ENCODE results near the gene RPL35A. TPM values are rescaled to one million over a fixed set of nuclear protein-coding genes. Genes with fewer than 3 reads are reported as not detected.
"Not testable (repeated sequence)": the region's sequence is repeated elsewhere in the genome, so short reads cannot be mapped to it uniquely, and the experiment has no call there.

RPL35A gene
- total RNA-seq, 1 donor from 2014 or later, result 1,301 TPM

DNA sequence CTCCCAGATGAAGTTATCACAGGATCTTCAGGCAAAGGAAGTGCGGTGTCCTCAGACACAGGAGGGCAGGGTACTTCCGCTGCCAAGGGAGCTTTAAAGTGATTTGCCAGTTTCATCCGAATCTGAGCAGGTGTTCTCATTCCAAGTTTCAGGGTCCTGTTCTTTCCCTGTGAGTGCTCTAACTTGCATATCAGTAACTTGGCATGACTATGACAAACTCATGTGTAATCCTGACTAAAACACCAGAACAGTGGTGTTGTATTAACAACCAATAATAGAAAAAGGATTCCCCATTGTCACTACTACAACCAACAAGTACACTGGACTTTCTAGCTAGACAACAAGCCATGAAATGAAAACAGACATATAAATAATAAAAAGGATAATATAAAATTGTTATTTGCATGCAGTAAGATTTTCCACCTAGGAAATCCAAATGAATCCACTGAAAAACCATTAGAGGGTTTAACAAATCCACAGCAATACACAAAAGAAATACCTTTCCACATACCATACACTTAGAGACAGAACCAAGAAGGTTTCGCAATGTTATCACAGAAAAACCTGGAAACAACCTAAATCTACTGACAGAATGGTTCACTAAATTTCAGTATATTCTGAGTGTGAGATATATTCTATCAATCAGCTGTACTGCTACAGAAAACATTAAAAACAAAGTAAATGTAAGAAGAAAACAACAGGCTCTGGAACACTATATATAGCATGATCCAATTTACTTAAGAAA, 40.9 kb upstream of the RPL35A start:
- Mint-ChIP-seq H3K4me1 (ENCODE audit: unreplicated experiment) (peaks cover 13% of the 10 kb centered on the region), H3K27me3 (no peaks in the 10 kb centered on the region), H3K9me3 (no peaks in the 10 kb centered on the region), H3K4me3 (no peak overlapping the region), H3K27ac (no peak overlapping the region), H3K36me3 (no peaks in the 10 kb centered on the region)
- no peak for DNase-seq (ENCODE audit: extremely low spot score, unreplicated experiment)
- TF ChIP-seq, protein P1, sequence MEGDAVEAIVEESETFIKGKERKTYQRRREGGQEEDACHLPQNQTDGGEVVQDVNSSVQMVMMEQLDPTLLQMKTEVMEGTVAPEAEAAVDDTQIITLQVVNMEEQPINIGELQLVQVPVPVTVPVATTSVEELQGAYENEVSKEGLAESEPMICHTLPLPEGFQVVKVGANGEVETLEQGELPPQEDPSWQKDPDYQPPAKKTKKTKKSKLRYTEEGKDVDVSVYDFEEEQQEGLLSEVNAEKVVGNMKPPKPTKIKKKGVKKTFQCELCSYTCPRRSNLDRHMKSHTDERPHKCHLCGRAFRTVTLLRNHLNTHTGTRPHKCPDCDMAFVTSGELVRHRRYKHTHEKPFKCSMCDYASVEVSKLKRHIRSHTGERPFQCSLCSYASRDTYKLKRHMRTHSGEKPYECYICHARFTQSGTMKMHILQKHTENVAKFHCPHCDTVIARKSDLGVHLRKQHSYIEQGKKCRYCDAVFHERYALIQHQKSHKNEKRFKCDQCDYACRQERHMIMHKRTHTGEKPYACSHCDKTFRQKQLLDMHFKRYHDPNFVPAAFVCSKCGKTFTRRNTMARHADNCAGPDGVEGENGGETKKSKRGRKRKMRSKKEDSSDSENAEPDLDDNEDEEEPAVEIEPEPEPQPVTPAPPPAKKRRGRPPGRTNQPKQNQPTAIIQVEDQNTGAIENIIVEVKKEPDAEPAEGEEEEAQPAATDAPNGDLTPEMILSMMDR (conservative IDR thresholded peaks at IDR 0.05), result no peak

- no peak for DNase-seq (ENCODE audit: extremely low spot score, unreplicated experiment)
- Mint-ChIP-seq H3K9me3 (no peaks in the 10 kb centered on the region), H3K27ac (no peak overlapping the region)
Observed at GRCh38 chr3:197912741-197913476, 37.1 kb upstream of the RPL35A start.

DNA sequence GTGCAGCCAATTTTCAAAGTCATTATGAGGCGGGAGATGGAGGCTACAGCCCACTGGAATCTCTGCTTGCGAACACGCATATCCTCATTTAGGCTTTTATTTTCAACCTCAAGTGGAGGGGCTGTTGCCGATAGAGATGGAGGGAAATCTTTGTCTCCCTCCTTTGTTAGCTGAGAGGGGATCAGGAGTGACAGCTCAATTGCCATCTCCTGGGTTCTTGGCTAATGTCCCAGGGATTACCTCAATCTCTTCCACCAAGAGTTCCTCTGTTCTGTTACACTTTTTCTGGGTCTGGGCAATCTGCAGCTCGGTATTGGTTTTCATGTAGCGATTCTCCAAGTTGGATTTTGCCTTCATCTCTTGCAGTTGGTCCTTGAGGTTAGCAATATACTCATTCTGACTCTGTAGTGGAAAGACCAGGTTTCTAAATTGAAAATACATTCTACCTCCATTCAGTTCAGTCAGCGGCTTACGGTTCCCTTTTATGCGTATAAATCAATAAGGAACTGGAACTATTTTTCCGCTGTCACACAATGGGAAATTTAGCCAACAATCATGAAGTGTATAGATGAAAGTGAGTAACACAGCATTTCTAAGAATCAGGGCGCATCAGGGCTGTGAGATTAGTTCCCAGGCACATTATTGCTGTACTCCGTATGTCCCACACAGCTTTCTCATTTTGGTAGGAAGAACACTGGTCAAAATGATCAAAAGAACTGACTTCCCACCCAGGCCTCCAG, 36.2 kb upstream of the RPL35A start:
- Mint-ChIP-seq H3K4me1 (ENCODE audit: unreplicated experiment) (no peaks in the 10 kb centered on the region), H3K4me3 (no peak overlapping the region), H3K36me3 (peaks cover 5% of the 10 kb centered on the region), H3K27ac (no peak overlapping the region), H3K9me3 (no peaks in the 10 kb centered on the region), H3K27me3 (no peaks in the 10 kb centered on the region)
- no peak for DNase-seq (ENCODE audit: extremely low spot score, unreplicated experiment)
- TF ChIP-seq, protein P1 (conservative IDR thresholded peaks at IDR 0.05), result no peak

More at GRCh38 chr3:197912741-197913476, 37.1 kb upstream of the RPL35A start:
- TF ChIP-seq, protein P1 (conservative IDR thresholded peaks at IDR 0.05), result no peak
- no peak overlapping the region for H3K4me3 Mint-ChIP-seq
- H3K4me1 Mint-ChIP-seq (ENCODE audit: unreplicated experiment), result no peaks in the 10 kb centered on the region
- no peaks in the 10 kb centered on the region for H3K27me3 Mint-ChIP-seq
- H3K36me3 Mint-ChIP-seq, result peaks cover 5% of the 10 kb centered on the region

GRCh38 chr3:197921429-197922275, 28.3 kb upstream of the RPL35A start:
- not testable (repeated sequence) for H3K36me3 Mint-ChIP-seq; H3K4me3 Mint-ChIP-seq; DNase-seq (ENCODE audit: extremely low spot score, unreplicated experiment)

DNA sequence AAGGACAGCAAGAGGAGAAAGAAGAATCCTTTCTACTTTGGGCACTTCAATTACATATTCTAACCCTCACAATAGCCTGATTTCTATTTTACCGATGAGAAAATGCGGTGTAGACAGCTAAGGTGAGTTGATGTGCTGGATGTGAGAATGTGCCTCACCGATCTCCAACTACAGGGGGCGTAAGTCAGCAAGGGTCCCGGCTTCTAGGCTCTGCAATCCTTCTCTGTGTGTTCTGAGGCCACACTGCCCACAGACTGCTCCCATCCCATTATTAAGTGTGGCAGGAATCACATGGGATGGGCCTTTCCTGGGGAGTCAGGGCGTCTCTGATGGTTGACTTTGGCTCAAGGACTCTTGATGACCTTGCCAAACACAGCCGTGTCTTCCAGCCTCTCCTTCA, 23.6 kb upstream of the RPL35A start:
- H3K4me1 Mint-ChIP-seq (ENCODE audit: unreplicated experiment), result no peaks in the 10 kb centered on the region
- TF ChIP-seq, protein P1 (conservative IDR thresholded peaks at IDR 0.05), result peak; percentile 59
- no peak for DNase-seq (ENCODE audit: extremely low spot score, unreplicated experiment)
- H3K27ac Mint-ChIP-seq, result no peak overlapping the region
- H3K4me3 Mint-ChIP-seq, result no peak overlapping the region
- peaks cover 8% of the 10 kb centered on the region for H3K36me3 Mint-ChIP-seq
- H3K27me3 Mint-ChIP-seq, result no peaks in the 10 kb centered on the region
- H3K9me3 Mint-ChIP-seq, result no peaks in the 10 kb centered on the region

More at GRCh38 chr3:197921429-197922275, 28.3 kb upstream of the RPL35A start:
- not testable (repeated sequence) for H3K27ac Mint-ChIP-seq; H3K4me1 Mint-ChIP-seq (ENCODE audit: unreplicated experiment); H3K9me3 Mint-ChIP-seq; H3K27me3 Mint-ChIP-seq

GRCh38 chr3:197927578-197927977, 22.4 kb upstream of the RPL35A start:
- H3K4me3 Mint-ChIP-seq; H3K9me3 Mint-ChIP-seq; H3K4me1 Mint-ChIP-seq (ENCODE audit: unreplicated experiment); H3K27ac Mint-ChIP-seq; DNase-seq (ENCODE audit: extremely low spot score, unreplicated experiment); H3K27me3 Mint-ChIP-seq; H3K36me3 Mint-ChIP-seq: not testable (repeated sequence)
